Measurements from ENCODE around the gene L3MBTL4. TPM values are rescaled to one million over a fixed set of nuclear protein-coding genes. Genes with fewer than 3 reads are reported as not detected.
A peak's percentile ranks its signal among the peaks of the same experiment; 100 is the strongest.
"Not testable (repeated sequence)": the region's sequence is repeated elsewhere in the genome, so short reads cannot be mapped to it uniquely, and the experiment has no call there.

The L3MBTL4 gene
- polyA plus RNA-seq, 1 donor: 1.4 TPM

- no peak for DNase-seq (ENCODE audit: low read depth)
Measured at GRCh38 chr18:6199777-6200176, 214.9 kb downstream of the L3MBTL4 start.

GRCh38 chr18:6198585-6198984, 216.1 kb downstream of the L3MBTL4 start:
- no peak for DNase-seq (ENCODE audit: low read depth)

GRCh38 chr18:6194640-6195039, 220.1 kb downstream of the L3MBTL4 start:
- DNase-seq (ENCODE audit: low read depth): no peak

- DNase-seq (ENCODE audit: low read depth): not testable (repeated sequence)
Measured at GRCh38 chr18:6185782-6186181, 228.9 kb downstream of the L3MBTL4 start.

GRCh38 chr18:6174983-6175745, 239.5 kb downstream of the L3MBTL4 start:
- no peak for DNase-seq (ENCODE audit: low read depth)

GRCh38 chr18:6170604-6171003, 244.1 kb downstream of the L3MBTL4 start:
- DNase-seq (ENCODE audit: low read depth): no peak

- no peak for DNase-seq (ENCODE audit: low read depth)
Measured at GRCh38 chr18:6161549-6161948, 253.2 kb downstream of the L3MBTL4 start.

- DNase-seq (ENCODE audit: low read depth): no peak
Measured at GRCh38 chr18:6159426-6159825, 255.3 kb downstream of the L3MBTL4 start.

- no peak for DNase-seq (ENCODE audit: low read depth)
Measured at GRCh38 chr18:6158958-6159357, 255.8 kb downstream of the L3MBTL4 start.

GRCh38 chr18:6156446-6156845, 258.3 kb downstream of the L3MBTL4 start:
- DNase-seq (ENCODE audit: low read depth): no peak

GRCh38 chr18:6155707-6156106, 259.0 kb downstream of the L3MBTL4 start:
- DNase-seq (ENCODE audit: low read depth): no peak

GRCh38 chr18:6150430-6150829, 264.3 kb downstream of the L3MBTL4 start:
- no peak for DNase-seq (ENCODE audit: low read depth)

GRCh38 chr18:6146307-6146661, 268.4 kb downstream of the L3MBTL4 start:
- no peak for DNase-seq (ENCODE audit: low read depth)

GRCh38 chr18:6145645-6146306, 268.9 kb downstream of the L3MBTL4 start:
- peak; percentile 14 for DNase-seq (ENCODE audit: low read depth)

- DNase-seq (ENCODE audit: low read depth): no peak
Measured at GRCh38 chr18:6139007-6139406, 275.7 kb downstream of the L3MBTL4 start.

- DNase-seq (ENCODE audit: low read depth): not testable (repeated sequence)
Measured at GRCh38 chr18:6135901-6136300, 278.8 kb downstream of the L3MBTL4 start.

GRCh38 chr18:6135029-6135428, 279.7 kb downstream of the L3MBTL4 start:
- not testable (repeated sequence) for DNase-seq (ENCODE audit: low read depth)

GRCh38 chr18:6132751-6133368, 281.9 kb downstream of the L3MBTL4 start:
- no peak for DNase-seq (ENCODE audit: low read depth)

- DNase-seq (ENCODE audit: low read depth): no peak
Measured at GRCh38 chr18:6120820-6121279, 293.9 kb downstream of the L3MBTL4 start.

- no peak for DNase-seq (ENCODE audit: low read depth)
Measured at GRCh38 chr18:6119761-6120160, 294.9 kb downstream of the L3MBTL4 start.

GRCh38 chr18:6118080-6118479, 296.6 kb downstream of the L3MBTL4 start:
- no peak for DNase-seq (ENCODE audit: low read depth)

- DNase-seq (ENCODE audit: low read depth): no peak
Measured at GRCh38 chr18:6115710-6116109, 299.0 kb downstream of the L3MBTL4 start.

GRCh38 chr18:6113650-6114049, 301.1 kb downstream of the L3MBTL4 start:
- DNase-seq (ENCODE audit: low read depth): no peak

All from forelimb muscle (tissue), 1 donor.